ENCODE measurements around the gene SARM1.

The SARM1 gene

DNA sequence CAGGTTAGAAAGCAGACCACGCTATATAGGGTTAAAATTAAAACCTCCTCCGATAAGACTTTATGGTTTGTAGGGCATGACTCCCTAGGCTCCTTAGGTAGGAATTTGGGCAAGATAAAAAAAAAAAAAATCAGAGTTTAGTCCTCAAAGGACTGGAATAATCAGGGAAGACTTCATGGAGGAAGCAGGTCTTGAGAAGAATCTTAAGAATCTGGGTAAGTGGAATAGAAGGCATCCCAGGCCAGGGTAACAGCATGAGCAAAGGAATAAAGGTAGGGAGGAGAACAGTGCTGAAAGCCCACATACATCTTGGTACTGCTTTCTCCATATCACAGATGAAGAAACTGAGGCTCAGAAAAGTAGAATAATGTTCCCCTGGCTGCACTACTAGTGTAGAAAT, 19.1 kb downstream of the SARM1 start (continued):
- TF ChIP-seq, protein P1, sequence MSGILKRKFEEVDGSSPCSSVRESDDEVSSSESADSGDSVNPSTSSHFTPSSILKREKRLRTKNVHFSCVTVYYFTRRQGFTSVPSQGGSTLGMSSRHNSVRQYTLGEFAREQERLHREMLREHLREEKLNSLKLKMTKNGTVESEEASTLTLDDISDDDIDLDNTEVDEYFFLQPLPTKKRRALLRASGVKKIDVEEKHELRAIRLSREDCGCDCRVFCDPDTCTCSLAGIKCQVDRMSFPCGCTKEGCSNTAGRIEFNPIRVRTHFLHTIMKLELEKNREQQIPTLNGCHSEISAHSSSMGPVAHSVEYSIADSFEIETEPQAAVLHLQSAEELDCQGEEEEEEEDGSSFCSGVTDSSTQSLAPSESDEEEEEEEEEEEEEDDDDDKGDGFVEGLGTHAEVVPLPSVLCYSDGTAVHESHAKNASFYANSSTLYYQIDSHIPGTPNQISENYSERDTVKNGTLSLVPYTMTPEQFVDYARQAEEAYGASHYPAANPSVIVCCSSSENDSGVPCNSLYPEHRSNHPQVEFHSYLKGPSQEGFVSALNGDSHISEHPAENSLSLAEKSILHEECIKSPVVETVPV (CRISPR knock-in tag; IDR thresholded peaks at IDR 0.05), result no peak

GRCh38 chr17:28390984-28391383, 19.5 kb downstream of the SARM1 start:
- TF ChIP-seq CREB5 (CRISPR knock-in tag; IDR thresholded peaks at IDR 0.05; ENCODE audit: low read depth), result no peak
- no peak for TF ChIP-seq ISL1 (CRISPR knock-in tag; IDR thresholded peaks at IDR 0.05)
- TF ChIP-seq, protein P2, sequence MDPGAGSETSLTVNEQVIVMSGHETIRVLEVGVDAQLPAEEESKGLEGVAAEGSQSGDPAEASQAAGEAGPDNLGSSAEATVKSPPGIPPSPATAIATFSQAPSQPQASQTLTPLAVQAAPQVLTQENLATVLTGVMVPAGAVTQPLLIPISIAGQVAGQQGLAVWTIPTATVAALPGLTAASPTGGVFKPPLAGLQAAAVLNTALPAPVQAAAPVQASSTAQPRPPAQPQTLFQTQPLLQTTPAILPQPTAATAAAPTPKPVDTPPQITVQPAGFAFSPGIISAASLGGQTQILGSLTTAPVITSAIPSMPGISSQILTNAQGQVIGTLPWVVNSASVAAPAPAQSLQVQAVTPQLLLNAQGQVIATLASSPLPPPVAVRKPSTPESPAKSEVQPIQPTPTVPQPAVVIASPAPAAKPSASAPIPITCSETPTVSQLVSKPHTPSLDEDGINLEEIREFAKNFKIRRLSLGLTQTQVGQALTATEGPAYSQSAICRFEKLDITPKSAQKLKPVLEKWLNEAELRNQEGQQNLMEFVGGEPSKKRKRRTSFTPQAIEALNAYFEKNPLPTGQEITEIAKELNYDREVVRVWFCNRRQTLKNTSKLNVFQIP (CRISPR knock-in tag; IDR thresholded peaks at IDR 0.05; ENCODE audit: borderline replicate concordance, low read depth), result no peak
- TF ChIP-seq TSHZ2 (CRISPR knock-in tag; IDR thresholded peaks at IDR 0.05), result no peak
- TF ChIP-seq RARB (CRISPR knock-in tag; IDR thresholded peaks at IDR 0.05), result no peak
- TF ChIP-seq ZFP3 (CRISPR knock-in tag; IDR thresholded peaks at IDR 0.05), result no peak
- no peak for TF ChIP-seq TCF4 (CRISPR knock-in tag; IDR thresholded peaks at IDR 0.05; ENCODE audit: borderline replicate concordance)
- ATAC-seq, result no peak

DNA sequence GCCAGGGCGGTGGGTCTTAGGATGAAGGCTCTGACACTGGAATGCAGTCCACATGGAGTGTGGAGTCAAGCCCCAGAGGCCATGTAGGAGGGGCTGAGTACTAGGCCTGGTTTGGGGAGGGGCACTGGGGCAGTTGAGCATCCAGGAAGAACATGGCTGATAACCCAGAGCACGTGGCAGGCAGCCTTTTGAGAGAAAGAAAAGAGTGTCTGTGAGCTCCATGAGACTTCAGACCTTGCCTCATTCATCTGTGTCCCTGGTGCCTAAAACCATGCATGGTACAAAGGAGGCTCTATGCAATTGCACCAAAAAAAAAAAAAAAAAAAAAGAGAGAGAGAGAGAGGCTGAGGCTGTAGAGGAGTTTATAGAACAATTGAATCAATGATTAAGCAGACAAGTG, 19.9 kb downstream of the SARM1 start:
- no peak for TF ChIP-seq ZNF565 (CRISPR knock-in tag; conservative IDR thresholded peaks at IDR 0.05; ENCODE audit: low read depth)
- TF ChIP-seq ZC3H10 (CRISPR knock-in tag; IDR thresholded peaks at IDR 0.05), result no peak
- TF ChIP-seq, protein P2 (CRISPR knock-in tag; IDR thresholded peaks at IDR 0.05; ENCODE audit: borderline replicate concordance, low read depth), result no peak
- no peak for TF ChIP-seq ZNF70 (CRISPR knock-in tag; IDR thresholded peaks at IDR 0.05)
- TF ChIP-seq ZFP3 (CRISPR knock-in tag; IDR thresholded peaks at IDR 0.05), result no peak
- no peak for TF ChIP-seq ISL1 (CRISPR knock-in tag; IDR thresholded peaks at IDR 0.05)
- TF ChIP-seq ESRRG (CRISPR knock-in tag; IDR thresholded peaks at IDR 0.05), result no peak
- no peak for TF ChIP-seq TOX (CRISPR knock-in tag; IDR thresholded peaks at IDR 0.05; ENCODE audit: borderline replicate concordance)
- no peak for TF ChIP-seq PATZ1 (CRISPR knock-in tag; IDR thresholded peaks at IDR 0.05; ENCODE audit: borderline replicate concordance)
- no peak for TF ChIP-seq RARB (CRISPR knock-in tag; IDR thresholded peaks at IDR 0.05)
- no peak for TF ChIP-seq ARNTL (CRISPR knock-in tag; IDR thresholded peaks at IDR 0.05; ENCODE audit: borderline replicate concordance, low read depth)
- no peak for TF ChIP-seq BACH2 (CRISPR knock-in tag; IDR thresholded peaks at IDR 0.05; ENCODE audit: borderline replicate concordance)
- TF ChIP-seq OSR1 (CRISPR knock-in tag; IDR thresholded peaks at IDR 0.05), result no peak
- TF ChIP-seq ZNF8 (CRISPR knock-in tag; IDR thresholded peaks at IDR 0.05), result no peak
- no peak for TF ChIP-seq TCF4 (CRISPR knock-in tag; IDR thresholded peaks at IDR 0.05; ENCODE audit: borderline replicate concordance)
- no peak for ATAC-seq

Data from SK-N-SH treated with all-trans-retinoic acid at 6 μM for 48 hours (cell line).